Ishikawa (cell line): Measurements from ENCODE around the gene CTNNA3.

Experiments used
- EGR1 ChIP-seq: IDR thresholded peaks from 2 replicates; pipeline ENCODE4 v1.6.1; 2012
- EP300 ChIP-seq: IDR thresholded peaks from 2 replicates; pipeline ENCODE4 v1.6.1; 2012; ENCODE audit warnings: borderline replicate concordance
- TF ChIP-seq, protein P1 (sequence below): IDR thresholded peaks from 2 replicates; pipeline ENCODE4 v1.6.1; 2012

GRCh38 chr10:66538908-66539307 is 1157.1 kb downstream of the CTNNA3 start:
- TF ChIP-seq EGR1 (no peak), EP300 (no peak)
- TF ChIP-seq, protein P1, sequence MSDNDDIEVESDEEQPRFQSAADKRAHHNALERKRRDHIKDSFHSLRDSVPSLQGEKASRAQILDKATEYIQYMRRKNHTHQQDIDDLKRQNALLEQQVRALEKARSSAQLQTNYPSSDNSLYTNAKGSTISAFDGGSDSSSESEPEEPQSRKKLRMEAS: no peak
